GM10248 (cell line): ENCODE data around the gene PUM2.

Source experiments
- CTCF ChIA-PET: fragments of 300-600 bp; sonication (Branson Sonifier 250); formaldehyde crosslinking; extraction: SDS; loops from one replicate; lab custom pipeline; 2021; ENCODE audit warnings: antibody characterized with exemption; lab: Yijun Ruan, JAX
- POLR2A ChIA-PET: fragments of 350-650 bp; sonication (Branson Sonifier 250); formaldehyde crosslinking; extraction: SDS; loops from one replicate; lab custom pipeline; 2020; ENCODE audit warnings: antibody characterized with exemption; lab: Yijun Ruan, JAX
- DNase-seq: peaks from one replicate; pipeline ENCODE4 v3.0.0; 2012; ENCODE audit errors: extremely low spot score
- CTCF ChIP-seq: IDR thresholded peaks from 2 replicates; pipeline ENCODE4 v1.5.1; 2012; ENCODE audit warnings: mild to moderate bottlenecking, low read depth; ENCODE audit errors: extremely low read depth, missing control alignments, control extremely low read depth

PUM2 gene

GRCh38 chr2:20212871-20213503 is 137.7 kb downstream of the PUM2 start:
- POLR2A ChIA-PET, result no interaction called here
- DNase-seq, result no peak

GRCh38 chr2:20212459-20212870 is 138.2 kb downstream of the PUM2 start:
- ChIA-PET POLR2A (no interaction called here), CTCF (interaction anchor here (1.9 to 5.4 kb wide), 3 partner anchors 10 to 77 kb away, joined by 4 to 33 read pairs (median 13); partner anchors contain the start of gene SDC1)
- TF ChIP-seq CTCF, result no peak
- DNase-seq, result no peak

More at GRCh38 chr2:20212871-20213503, 137.7 kb downstream of the PUM2 start:
- no peak for TF ChIP-seq CTCF
- CTCF ChIA-PET, result interaction anchor here (1.0 to 5.4 kb wide), 4 partner anchors 10 to 78 kb away, joined by 3 to 33 read pairs (median 8); partner anchors contain the start of gene SDC1

DNA sequence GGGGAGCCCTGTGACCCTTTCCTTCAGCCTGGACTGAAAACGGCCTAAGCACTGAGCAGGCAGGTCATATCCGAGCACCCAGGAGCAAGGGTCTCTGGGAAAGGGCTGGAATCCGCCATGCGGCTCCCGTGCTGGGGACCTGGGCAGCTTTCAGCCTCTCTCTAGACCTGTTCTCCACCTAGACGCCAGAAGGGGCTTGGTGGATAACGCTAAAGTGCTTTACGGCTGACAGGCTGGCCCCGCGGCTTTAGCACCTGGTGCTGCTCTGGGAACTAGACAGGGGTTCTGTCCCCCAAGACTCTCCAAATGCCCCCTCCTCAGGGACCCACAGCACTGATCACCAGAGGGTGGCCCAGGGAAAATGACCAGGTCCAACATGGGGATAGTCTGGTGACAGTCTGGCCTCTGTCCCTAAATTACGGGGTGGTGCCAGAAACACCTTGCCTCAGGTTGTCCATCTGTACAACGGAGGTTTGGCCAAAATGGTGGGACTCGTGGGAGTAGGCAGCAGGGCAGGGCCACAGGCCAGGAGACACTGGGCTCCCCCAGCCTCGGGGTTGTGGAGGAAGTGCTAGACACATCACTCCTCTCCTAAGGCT is 138.7 kb downstream of the PUM2 start:
- ChIA-PET POLR2A (no interaction called here), CTCF (interaction anchor here (1.3 to 5.4 kb wide), 5 partner anchors 10 to 84 kb away, joined by 3 to 33 read pairs (median 13); partner anchors contain the start of gene SDC1)
- DNase-seq, result no peak
- TF ChIP-seq CTCF, result no peak

DNA sequence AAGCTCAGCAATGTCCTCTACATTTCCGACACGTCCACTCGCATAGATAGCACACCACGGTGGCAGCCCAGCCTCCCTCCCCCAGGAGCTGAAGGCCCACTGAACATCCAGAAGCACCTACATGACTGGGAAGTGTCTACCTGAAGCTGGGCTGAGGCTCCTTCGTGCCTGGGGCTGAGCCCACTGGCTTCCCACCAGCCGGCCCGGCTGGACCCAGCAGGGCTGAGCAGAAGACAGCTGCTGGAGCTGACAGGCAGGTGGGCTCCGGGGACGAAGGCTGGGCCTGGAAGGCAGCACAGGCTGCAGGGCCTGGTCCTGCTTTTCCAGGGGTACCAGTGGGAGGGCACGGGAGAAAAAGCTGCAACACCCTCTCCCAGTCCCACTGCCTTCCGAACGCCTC is 139.2 kb downstream of the PUM2 start:
- DNase-seq, result no peak
- CTCF ChIA-PET, result interaction anchor here (1.0 to 5.4 kb wide), 8 partner anchors 9 to 347 kb away, joined by 3 to 33 read pairs (median 6); partner anchors contain the start of gene SDC1
- POLR2A ChIA-PET, result no interaction called here
- no peak for TF ChIP-seq CTCF

DNA sequence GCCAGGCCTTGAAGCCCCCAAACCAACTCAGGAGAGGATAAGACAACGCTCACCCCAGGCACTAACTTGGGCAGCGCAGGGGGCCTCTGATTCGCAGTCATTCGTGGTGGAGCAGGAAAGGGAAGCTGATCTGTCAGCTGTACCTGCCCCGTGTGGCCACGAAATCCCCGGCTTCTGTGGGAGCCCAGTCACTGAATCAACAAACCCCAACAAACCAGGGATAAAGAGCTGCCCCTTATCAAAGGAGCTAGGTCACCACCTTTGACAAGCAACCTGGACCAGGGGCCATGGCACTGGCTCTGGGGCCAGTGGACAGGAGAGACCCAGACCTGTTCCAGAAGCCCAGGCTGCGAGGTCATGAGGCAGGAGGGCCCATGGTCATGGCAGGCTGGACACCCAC is 140.2 kb downstream of the PUM2 start:
- POLR2A ChIA-PET, result no interaction called here
- DNase-seq, result no peak
- CTCF ChIA-PET, result interaction anchor here (0.9 to 5.4 kb wide), 13 partner anchors 8 to 346 kb away, joined by 3 to 33 read pairs (median 3); partner anchors contain the start of gene SDC1
- TF ChIP-seq CTCF, result no peak

DNA sequence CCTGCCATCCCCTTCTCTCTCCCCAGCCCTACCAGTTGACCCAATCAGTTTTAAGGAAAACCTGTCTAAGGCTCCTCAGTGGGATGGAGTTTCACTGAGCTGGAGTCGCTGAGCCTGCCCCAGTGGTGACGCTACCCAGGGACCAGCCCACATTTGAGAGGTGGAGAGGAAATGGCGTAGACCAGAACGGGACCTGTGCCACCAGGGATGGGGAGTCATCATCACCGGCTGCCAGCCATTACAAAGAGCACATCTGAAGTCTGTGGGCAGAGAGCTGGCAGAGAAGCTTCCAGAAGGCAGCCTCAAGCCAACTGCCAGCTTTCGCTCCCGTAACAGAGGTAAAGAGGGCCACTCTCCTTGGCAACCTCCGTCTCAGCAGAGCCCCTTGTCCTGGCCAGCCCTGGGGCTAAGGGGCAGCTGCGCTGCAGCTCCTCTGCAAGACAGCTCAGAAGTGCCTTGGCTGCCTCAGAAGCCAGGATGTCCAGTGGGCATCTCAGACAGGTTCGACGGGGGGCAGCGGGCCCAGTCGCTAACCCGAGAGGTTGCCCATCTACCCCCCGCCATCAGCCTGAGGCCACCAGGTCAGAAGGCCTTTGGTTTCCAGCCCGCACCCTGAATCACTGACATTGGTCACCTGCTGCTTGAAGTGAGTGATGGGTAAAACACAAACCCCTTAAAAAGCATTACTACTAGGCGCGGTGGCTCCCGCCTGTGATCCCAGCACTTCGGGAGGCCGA is 141.1 kb downstream of the PUM2 start:
- ChIA-PET POLR2A (no interaction called here), CTCF (interaction anchor here (0.8 to 5.4 kb wide), 11 partner anchors 12 to 202 kb away, joined by 3 to 33 read pairs (median 5); partner anchors contain the start of gene SDC1)
- no peak for DNase-seq
- no peak for TF ChIP-seq CTCF
